NK-92 (cell line): ENCODE data around the gene DYSF.

ENCODE experiments used
- DNase-seq: peaks from one replicate; lab custom pipeline; 2025; ENCODE audit not compliant: unreplicated experiment; lab: John Stamatoyannopoulos, UW

The DYSF gene

GRCh38 chr2:71496156-71496770 lies 42.9 kb downstream of the DYSF start:
- no peak for DNase-seq

DNA sequence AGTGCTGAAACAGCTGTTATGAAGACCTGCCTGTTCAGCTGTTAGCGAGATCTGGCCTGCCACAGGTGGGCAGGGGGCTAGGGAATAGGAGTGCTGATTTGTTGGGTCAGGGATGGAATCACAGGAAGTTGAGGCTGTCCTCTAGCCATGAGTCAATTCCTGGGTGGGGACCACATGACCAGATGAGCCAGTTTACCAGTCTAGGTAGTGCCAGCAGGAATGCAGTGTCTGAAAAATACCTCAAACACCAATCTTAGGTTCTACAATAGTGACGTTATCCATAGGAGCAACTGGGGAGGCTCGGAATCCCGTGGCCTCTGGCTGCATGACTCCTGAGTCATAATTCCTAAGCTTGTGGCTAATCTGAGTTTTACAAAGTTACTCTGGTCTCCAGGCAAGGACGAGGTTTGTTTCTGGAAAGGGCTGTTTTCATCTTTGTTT lies 44.9 kb downstream of the DYSF start:
- no peak for DNase-seq

DNA sequence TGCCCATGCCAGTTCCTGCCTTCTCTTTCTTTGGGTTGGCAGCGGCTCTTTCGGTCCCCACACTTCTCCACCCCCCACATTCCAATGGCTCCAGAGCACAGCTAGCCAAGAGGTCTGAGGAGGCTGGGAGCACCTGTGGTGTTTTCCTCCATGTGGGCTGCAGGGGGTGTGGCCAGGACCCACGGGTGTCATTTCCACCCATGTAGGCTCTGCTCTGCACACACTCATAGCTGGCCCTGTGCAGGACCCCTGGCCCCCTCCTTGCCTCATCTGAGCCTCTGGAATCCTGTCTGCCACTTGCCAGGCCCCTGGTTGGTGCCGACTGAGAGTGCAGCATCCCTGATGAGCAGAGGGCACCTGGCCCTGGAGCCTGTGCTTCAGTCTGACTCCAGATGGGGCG lies 46.3 kb downstream of the DYSF start:
- no peak for DNase-seq

- DNase-seq = no peak
Observed at GRCh38 chr2:71500426-71501079, 47.2 kb downstream of the DYSF start.

GRCh38 chr2:71502941-71503738 lies 49.8 kb downstream of the DYSF start:
- no peak for DNase-seq

DNA sequence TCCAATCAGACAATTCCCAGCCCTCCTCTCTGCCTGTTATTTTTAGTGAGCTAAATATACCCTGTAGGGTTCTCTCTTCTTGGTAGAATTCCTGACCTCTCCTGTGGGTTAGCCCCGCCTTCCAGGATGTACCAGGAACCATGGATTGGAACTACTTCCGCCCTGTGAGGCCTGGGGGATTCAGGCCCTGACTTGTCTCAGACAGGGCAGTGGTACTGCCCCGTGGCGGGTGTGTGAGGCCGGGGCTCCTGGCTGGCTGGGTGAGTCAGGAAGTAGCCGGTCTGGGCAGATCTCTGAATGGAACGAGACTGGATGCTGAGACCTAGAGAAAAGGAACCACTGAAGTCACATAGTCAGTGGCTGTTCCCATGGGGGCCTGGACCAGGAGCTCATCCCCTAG lies 50.5 kb downstream of the DYSF start:
- DNase-seq = no peak

GRCh38 chr2:71504611-71505010 lies 51.2 kb downstream of the DYSF start:
- DNase-seq = no peak

DNA sequence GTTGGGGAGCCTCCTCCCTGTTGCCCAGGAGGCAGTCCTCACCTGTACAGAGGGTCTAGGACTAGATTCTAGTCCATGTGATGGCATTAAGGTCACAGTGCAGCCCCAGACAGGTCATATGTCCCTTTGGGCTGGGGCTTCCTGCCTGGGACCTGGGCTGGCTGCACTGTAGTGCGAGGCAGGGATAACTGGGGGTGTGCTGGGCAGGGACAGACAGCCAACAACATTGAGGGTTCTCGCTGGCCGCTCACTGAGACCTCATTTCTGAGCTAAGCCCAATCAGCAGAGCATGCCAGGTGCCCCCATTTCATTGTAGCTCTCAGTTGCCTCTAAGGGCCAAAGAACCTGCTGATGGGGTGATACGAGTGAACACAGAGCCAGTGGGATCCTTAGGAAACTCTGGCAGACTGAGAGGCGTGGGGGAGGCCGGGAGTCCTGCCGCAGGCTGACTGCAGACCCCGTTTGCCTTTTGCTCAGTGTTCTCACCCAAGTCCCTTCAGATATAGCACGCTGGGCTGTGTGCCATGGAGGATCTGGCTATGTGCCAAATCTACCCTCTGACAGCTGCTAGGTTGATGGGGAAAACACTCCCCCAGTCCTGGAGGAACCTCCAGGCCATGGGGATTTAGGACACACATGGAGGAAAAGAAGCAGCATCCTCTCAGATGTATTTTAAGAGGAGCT lies 51.9 kb downstream of the DYSF start:
- DNase-seq = no peak

DNA sequence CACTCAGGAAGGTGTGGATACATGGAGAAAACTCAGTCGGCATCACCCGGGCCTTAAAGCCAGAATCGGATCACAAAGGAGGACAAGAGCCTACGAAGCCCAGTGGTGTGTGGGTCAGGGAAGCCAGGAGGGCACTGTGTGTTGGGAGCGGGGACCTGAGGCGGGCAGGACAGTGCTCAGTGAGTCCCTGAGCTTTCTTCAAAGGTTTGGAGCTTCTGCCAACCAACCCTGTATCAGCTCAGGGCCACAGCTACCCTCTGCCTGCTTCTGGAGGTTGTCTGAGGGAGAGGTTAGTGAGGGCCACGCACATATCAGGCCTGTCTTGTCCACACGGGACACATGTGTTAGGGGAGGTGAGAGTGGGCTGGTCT lies 52.4 kb downstream of the DYSF start:
- DNase-seq = no peak

DNA sequence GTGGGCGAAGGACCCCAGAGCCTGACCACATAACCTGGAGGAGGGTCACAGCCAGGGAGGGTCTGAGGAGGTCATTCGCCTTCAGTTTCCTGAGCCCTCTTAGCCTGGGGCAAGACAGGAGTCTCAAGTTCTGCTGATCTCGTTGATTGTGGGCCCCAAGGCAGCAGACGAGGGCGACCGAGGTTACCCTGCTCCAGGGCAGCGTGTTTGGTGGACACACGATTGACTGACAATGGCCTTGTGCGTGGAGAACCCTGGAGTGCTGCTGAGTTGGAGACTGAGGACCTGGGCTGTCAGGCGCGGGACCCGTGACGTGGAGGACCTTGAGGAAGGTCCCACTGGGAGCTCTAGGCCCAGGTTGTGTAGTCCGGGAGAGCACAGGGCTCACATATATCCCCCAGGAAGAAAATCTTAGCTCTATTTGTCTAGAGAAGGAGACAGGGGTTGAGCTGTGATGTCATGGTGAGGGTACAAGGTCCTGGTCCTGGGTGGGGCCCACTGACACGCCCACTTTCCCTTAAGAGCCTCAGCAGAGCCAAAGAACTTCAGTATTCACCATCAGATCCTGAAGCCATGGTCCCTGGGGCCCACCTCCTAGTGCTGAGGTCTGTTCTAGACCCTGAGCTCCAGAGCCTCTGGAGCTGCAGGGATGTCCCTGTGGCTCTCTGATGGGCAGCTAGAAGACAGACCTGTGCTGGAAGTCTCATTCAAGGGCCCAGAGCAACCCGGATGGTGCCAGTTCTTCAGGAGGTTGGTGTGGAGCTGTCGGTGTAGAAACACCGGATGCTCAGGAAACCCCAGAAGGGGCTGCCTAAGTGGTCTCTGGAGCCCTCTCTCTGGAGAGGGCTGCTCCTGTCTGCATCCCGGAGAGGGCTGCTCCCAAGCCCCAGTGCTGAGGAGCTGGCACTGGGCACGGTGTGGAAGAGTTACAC lies 53.1 kb downstream of the DYSF start:
- no peak for DNase-seq

GRCh38 chr2:71507476-71507875 lies 54.1 kb downstream of the DYSF start:
- DNase-seq = no peak

DNA sequence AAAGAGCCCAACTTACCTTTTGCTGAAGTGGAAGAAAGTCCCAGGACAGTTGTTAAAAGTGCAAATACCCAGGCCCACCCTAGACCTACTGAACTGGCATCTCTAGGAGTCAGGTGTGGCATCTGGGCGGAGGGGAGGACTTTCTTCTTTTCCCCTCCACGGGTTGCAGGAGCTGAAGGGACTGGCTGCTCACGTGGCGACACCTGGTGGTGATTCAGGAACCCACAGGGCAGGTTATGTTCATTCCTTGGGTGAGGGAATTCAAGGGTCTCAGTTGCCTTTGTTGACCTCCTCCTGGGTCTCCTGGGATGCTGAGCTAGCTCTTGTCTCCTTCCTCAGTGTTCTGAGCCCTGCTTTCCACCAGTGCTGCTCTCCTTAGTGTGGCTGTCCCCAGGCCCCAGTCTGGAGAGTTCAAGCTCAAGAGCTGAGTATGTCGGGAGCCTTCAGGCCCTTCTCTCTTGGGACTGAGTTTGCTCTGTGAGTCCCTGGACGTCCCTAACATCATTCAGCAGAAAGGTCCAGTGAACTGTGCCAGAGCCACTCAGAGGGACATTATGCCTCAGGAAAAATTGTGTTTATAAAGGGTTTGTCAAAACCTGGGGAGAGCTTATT lies 56.9 kb downstream of the DYSF start:
- DNase-seq = no peak

- DNase-seq = no peak
Observed at GRCh38 chr2:71510938-71511337, 57.6 kb downstream of the DYSF start.

- no peak for DNase-seq
Observed at GRCh38 chr2:71511776-71512175, 58.4 kb downstream of the DYSF start.

DNA sequence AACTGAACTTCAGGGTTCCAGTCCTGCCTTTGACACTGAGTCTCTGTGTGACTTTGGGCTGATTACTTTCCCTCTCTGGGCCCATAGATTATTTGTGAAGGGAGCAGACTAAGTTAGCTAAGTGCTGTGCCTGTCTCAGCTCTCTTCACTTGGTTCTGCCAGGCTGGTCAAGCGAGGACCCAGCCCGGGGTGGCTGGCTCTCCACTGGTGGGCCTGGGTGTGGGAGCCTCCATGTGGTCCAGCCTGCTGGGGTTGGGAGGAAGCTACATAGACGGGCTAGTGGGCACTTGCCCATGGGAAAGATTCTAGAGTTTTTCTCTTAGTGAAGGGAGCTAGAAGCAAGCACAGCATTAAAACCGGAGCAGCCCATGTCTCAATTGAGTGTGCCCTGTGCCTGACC lies 59.0 kb downstream of the DYSF start:
- DNase-seq = no peak

GRCh38 chr2:71513096-71513495 lies 59.7 kb downstream of the DYSF start:
- no peak for DNase-seq

DNA sequence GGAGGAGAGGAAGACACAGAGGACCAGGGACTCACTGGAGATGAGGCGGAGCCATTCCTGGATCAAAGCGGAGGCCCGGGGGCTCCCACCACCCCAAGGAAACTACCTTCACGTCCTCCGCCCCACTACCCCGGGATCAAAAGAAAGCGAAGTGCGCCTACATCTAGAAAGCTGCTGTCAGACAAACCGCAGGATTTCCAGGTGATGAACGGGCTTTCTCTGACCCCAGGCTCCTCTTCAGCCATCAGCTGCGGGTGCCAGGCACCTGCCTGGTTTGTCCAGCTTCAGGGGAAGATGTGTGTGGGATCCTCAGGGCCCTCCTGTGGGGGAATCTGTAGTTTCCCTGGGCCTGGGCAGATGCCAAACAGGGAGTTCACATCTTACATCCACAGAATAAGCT lies 60.4 kb downstream of the DYSF start:
- no peak for DNase-seq

DNA sequence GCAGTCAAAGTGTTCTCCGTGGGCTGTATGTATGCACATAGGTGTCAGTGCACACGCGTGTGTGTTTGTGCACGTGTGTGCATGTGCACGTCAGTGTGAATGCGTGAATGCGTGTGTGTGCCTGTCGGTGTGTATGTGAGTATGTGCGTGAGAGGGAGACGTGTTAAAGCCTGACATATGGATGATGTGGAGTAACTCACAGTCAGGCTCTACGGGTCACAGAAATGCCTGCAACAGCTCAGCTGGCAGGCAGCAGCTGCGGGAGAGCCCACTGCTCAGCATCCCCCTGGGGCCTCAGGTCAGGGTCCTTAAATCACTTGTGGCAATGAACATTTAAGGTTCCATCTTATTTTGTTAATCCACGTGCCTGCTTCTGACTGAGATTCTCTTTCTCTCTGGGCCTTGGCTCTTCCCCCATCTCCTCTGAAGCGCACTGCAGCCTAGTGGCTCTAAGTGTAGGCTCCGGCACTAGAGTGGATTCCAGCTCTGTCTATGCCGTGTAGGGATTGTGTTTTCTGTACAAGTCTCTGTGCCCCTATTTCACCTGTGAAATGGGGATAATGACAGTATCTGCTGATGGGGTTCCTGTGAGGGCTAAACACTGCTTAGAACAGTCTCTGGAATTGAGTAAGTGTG lies 63.0 kb downstream of the DYSF start:
- no peak for DNase-seq

GRCh38 chr2:71517851-71518250 lies 64.5 kb downstream of the DYSF start:
- no peak for DNase-seq

- no peak for DNase-seq
Observed at GRCh38 chr2:71521436-71521950, 68.1 kb downstream of the DYSF start.
